IPS-NIHi11 (cell line): Measurements from ENCODE around the gene RNLS.

Experiments used
- DNase-seq: peaks from one replicate; pipeline ENCODE4 v3.0.0; 2012; ENCODE audit warnings: mixed read lengths, low spot score

Gene RNLS

GRCh38 chr10:88232029-88232895 lies 350.9 kb downstream of the RNLS start:
- DNase-seq, result no peak

DNA sequence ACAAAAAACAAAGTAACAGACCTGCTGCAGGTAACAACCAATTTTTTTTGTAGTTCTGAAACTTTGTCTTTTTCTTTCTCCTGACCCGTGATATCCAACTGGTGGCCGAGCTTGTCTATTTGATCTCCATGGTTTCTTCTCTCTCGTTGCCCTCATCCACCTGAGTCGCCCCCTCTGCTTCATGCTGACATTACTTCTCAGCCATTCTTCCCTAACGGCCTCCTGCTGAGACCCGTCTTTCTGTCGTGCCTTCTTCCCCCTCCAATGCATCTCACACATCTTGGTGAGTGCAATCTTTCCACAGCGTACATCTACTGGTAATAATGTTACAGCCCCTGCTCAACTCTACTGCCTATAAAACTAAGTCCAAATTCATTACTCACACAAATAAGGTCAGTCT lies 352.9 kb downstream of the RNLS start:
- no peak for DNase-seq

DNA sequence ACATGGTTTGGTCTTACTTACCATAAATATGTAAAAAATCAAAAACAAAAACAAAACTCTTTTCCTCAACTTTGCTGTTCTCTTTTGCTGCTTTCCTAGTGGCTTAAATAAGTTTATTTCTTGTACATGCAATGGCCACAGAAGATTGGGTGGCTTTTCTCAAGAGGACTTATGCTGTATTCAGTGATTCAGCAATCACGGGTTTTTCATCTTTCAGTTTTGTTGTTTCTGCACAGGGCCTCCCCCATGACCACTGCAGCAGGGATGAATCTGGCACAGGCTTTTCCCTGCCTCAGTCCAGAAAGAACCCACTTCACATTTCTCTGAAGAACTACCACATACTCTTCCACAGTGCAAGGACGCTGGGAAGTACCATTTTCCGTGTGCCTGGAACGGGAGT lies 355.0 kb downstream of the RNLS start:
- no peak for DNase-seq

DNA sequence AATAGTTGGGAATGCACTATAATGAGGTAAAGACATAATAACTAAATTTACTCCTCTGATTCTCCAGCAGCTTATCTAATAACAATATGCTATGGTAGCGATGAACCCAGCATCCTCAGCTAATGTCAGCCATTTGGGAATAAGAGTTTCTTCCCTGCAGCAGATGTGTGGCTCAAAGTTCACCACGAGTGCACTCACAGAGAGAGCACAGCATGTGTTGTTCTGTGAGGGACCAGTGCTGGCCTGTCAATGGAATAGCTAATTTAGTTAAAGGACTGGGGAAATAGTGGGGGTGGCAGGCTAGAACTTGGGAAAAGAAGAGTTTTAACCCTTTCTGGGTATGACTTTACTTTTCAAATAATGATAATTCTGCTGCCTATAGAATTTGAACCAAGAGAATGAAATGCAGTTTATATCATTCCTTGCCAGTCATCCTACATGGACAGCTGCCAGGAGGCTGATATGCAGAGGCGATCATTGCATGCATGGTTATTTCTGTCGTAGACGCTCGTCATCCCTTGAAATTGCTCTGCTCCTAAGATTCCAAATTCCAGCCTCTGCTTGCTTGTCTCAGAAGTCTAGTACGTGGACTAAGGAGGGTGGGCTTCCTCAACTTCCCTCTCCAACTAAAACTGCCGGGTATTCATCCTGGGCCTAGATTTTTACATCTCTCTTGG lies 355.6 kb downstream of the RNLS start:
- peak; percentile 67 for DNase-seq

- no peak for DNase-seq
Measured at GRCh38 chr10:88226891-88227290, 356.2 kb downstream of the RNLS start.

GRCh38 chr10:88226071-88226659 lies 357.0 kb downstream of the RNLS start:
- DNase-seq, result no peak
